ENCODE measurements around the gene ZBTB14.

- no peak for TF ChIP-seq SIN3A (IDR thresholded peaks at IDR 0.05; ENCODE audit: borderline replicate concordance, insufficient read depth, low read length)
- TF ChIP-seq POLR2AphosphoS5 (IDR thresholded peaks at IDR 0.05; ENCODE audit: low read depth, low read length): no peak
- TF ChIP-seq, protein P1, sequence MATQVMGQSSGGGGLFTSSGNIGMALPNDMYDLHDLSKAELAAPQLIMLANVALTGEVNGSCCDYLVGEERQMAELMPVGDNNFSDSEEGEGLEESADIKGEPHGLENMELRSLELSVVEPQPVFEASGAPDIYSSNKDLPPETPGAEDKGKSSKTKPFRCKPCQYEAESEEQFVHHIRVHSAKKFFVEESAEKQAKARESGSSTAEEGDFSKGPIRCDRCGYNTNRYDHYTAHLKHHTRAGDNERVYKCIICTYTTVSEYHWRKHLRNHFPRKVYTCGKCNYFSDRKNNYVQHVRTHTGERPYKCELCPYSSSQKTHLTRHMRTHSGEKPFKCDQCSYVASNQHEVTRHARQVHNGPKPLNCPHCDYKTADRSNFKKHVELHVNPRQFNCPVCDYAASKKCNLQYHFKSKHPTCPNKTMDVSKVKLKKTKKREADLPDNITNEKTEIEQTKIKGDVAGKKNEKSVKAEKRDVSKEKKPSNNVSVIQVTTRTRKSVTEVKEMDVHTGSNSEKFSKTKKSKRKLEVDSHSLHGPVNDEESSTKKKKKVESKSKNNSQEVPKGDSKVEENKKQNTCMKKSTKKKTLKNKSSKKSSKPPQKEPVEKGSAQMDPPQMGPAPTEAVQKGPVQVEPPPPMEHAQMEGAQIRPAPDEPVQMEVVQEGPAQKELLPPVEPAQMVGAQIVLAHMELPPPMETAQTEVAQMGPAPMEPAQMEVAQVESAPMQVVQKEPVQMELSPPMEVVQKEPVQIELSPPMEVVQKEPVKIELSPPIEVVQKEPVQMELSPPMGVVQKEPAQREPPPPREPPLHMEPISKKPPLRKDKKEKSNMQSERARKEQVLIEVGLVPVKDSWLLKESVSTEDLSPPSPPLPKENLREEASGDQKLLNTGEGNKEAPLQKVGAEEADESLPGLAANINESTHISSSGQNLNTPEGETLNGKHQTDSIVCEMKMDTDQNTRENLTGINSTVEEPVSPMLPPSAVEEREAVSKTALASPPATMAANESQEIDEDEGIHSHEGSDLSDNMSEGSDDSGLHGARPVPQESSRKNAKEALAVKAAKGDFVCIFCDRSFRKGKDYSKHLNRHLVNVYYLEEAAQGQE (IDR thresholded peaks at IDR 0.05; ENCODE audit: insufficient read depth in 1 of 2, low read depth in 2 of 2, low read length in 2 of 2): no peak
- TF ChIP-seq TAF1 (IDR thresholded peaks at IDR 0.05; ENCODE audit: borderline replicate concordance, insufficient read depth, low read length): no peak
Measured at GRCh38 chr18:5315838-5316237, 20.3 kb upstream of the ZBTB14 start.
